ENCODE results near the gene ARHGEF39. TPM values are rescaled to one million over a fixed set of nuclear protein-coding genes. Genes with fewer than 3 reads are reported as not detected.
A peak's percentile ranks its signal among the peaks of the same experiment; 100 is the strongest.
"Not testable (repeated sequence)": the region's sequence is repeated elsewhere in the genome, so short reads cannot be mapped to it uniquely, and the experiment has no call there.

The ARHGEF39 gene
- total RNA-seq, 8 experiments from 2014 or later: 0.41 to 7.2 (median 3.0) TPM

DNA sequence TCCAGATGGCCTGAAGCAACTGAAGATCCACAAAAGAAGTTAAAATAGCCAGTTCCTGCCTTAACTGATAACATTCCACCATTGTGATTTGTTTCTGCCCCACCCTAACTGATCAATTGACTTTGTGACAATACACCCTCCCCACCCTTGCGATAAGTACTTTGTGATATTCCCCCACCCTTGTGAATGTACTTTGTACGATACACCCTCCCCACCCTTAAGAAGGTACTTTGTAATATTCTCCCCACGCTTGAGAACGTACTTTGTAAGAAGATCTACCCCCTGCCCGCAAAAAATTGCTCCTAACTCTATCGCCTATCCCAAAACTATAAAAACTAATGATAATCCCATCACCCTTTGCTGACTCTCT lies 28.1 kb downstream of the ARHGEF39 start:
- 72 to 100% (median 79%) methylated on average over 1 to 4 of the region's 6 CpGs; no CpG with 5 or more reads in 4 of the 10 experiments for WGBS, 10 experiments
- ATAC-seq (replicated peaks in 6 of 8); H3K27ac ChIP-seq; H3K4me3 ChIP-seq; in situ Hi-C loops (cut with MboI; ENCODE audit: low pct_unique_long_range_greater_than_20kb in 2 of 9, low sequenced_read_pairs in 9 of 9, unreplicated experiment in 9 of 9); H3K4me1 ChIP-seq (replicated peaks in 1 of 2): not testable (repeated sequence)

DNA sequence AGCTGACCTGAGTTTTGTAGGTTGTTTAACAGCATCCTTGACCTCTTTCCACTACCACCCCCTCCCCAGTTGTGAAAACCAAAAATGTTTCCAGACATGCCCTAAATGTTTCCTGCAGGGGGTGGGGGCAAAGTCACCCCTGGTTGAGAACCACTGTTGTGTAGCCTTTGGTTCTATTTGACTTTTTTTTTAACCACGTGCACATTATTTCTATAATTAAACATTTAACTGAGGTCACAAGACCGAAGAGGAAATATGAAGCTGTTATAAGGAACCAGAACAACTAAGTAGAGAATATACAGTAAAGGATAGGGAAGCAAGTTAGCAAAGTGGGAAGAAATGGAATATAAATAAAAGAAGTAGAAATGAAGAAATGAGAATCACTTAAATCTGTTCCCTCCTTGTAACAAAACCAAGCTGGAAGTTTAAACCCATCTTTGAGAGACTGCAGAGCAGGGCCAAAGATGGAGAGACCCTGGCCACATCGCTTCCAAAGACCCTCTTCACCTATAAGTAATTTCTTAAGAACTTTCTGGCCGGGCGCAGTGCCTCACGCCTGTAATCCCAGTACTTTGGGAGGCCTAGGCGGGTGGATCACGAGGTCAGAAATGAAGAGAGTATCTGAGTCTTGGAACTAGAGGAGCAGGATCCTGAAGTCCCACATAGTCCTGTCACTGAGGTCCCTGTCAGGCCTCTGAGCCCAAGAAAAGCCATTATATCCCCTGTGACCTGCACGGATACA lies 28.7 kb downstream of the ARHGEF39 start:
- ATAC-seq (replicated peaks in 6 of 8): no peak
- no peak overlapping the region for H3K4me3 ChIP-seq
- H3K27ac ChIP-seq: no peak overlapping the region
- WGBS, 10 experiments: 45 to 92% (median 83%) methylated on average over 2 to 7 of the region's 9 CpGs
- in situ Hi-C loops (cut with MboI; ENCODE audit: low pct_unique_long_range_greater_than_20kb in 2 of 9, low sequenced_read_pairs in 9 of 9, unreplicated experiment in 9 of 9): no loop called here
- no peaks in the 10 kb centered on the region for H3K4me1 ChIP-seq (replicated peaks in 1 of 2)

DNA sequence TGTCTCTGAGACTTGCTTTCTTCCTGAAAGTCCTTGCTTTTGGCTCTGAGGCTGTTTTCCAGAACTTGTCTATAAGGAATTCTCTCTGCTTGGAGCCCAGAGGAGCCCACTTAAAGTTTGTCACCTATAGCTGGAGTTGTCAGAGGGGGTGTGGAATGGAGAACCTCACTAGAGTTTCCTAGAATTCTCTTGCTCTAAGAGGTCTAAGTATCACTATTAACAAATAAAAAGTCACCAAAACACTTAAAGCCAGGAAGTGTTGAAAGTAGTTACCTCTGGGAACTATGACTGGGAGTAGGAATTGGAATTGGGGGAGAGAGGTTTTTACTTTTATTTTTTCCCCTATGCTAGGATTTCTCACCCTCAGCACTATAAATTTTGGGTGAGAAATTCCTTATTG lies 29.3 kb downstream of the ARHGEF39 start:
- no peak for ATAC-seq (replicated peaks in 6 of 8)
- Histone ChIP-seq H3K4me3 (no peak overlapping the region), H3K4me1 (replicated peaks in 1 of 2) (no peaks in the 10 kb centered on the region), H3K27ac (no peak overlapping the region)
- in situ Hi-C loops (cut with MboI; ENCODE audit: low pct_unique_long_range_greater_than_20kb in 2 of 9, low sequenced_read_pairs in 9 of 9, unreplicated experiment in 9 of 9): no loop called here

DNA sequence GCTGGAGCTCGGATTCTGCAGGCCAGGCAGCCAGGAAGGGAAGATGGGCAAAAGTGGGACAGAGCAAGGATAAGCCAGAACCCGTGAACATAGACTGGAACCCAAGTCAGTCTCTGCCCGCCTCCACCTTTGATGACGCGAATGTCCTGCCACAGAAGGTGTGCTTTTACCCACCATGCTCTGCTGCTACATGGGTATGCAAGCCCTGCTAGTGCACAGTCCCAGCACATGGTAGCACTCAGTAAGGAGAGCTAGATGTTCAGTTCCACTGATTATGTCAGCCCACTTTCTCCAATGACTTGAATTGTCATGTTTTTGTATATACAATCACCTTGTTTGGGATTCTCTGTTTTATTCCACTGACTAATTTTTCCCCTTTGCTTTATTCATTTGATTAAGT lies 35.4 kb downstream of the ARHGEF39 start:
- no peaks in the 10 kb centered on the region for H3K4me1 ChIP-seq (replicated peaks in 1 of 2)
- in situ Hi-C loops (cut with MboI; ENCODE audit: low pct_unique_long_range_greater_than_20kb in 2 of 9, low sequenced_read_pairs in 9 of 9, unreplicated experiment in 9 of 9): loop anchor here in 1 of 9 experiments (10.0 kb wide), 1 partner anchor 65 kb away; a partner anchor contains a TSS
- no peak overlapping the region for H3K27ac ChIP-seq
- H3K4me3 ChIP-seq: no peak overlapping the region
- ATAC-seq (replicated peaks in 6 of 8): no peak
- WGBS, 10 experiments: 71 to 100% (median 89%) methylated on average over 1 to 5 of the region's 5 CpGs; no CpG with 5 or more reads in 5 of the 10 experiments

DNA sequence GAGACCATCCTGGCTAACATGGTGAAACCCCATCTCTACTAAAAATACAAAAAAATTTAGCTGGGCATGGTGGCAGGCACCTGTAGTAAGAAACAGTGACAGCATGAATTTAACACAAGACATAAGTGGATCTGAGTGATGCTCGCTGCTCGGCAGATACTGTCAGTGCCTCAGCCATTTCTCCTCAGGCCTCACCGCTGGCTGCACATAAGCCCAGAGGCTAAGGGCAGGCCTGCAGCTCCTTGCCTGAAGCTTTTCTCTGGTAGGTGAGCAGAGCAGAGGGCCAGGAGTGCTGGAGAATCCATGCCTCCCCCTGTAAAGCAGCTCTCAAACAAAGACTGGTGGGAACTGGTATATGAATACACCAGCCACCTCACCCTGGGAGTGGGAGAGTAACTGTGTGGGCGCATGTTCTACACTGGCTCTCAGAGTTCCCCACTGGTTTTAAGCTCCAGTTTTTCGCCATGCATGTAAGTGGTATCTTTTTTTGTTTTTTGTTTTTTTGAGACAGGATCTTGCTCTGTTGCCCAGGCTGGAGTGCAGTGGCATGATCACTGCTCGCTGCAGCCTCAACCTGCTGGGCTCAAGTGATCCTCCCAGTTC lies 36.5 kb downstream of the ARHGEF39 start:
- WGBS, 10 experiments: 80 to 100% (median 90%) methylated on average over 1 to 3 of the region's 6 CpGs; no CpG with 5 or more reads in 3 of the 10 experiments
- Histone ChIP-seq H3K4me3 (no peak overlapping the region), H3K4me1 (replicated peaks in 1 of 2) (no peaks in the 10 kb centered on the region), H3K27ac (no peak overlapping the region)
- in situ Hi-C loops (cut with MboI; ENCODE audit: low pct_unique_long_range_greater_than_20kb in 2 of 9, low sequenced_read_pairs in 9 of 9, unreplicated experiment in 9 of 9): loop anchor here in 1 of 9 experiments (10.0 kb wide), 1 partner anchor 64 kb away; a partner anchor contains a TSS
- ATAC-seq (replicated peaks in 6 of 8): no peak

DNA sequence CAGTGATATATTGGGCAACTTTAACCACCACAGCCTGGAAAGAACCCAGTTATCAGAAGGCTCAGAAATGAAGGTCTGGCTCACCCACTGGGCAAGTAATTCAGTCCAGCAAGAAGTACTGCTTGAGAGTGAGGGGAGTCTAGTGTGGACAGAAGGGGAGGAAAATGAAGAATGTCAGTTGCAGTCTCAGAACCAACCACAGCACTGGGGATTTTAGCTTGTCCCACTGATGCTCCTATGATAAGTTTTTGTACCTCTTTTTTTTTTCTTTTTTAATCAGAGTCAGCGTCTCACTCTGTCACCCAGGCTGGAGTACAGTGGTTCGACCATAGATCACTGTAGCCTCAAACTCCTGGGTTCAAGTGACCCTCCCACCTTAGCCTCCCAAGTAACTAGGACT lies 37.4 kb downstream of the ARHGEF39 start:
- no peak for ATAC-seq (replicated peaks in 6 of 8)
- in situ Hi-C loops (cut with MboI; ENCODE audit: low pct_unique_long_range_greater_than_20kb in 2 of 9, low sequenced_read_pairs in 9 of 9, unreplicated experiment in 9 of 9): loop anchor here in 1 of 9 experiments (10.0 kb wide), 1 partner anchor 63 kb away; a partner anchor contains a TSS
- no peaks in the 10 kb centered on the region for H3K4me1 ChIP-seq (replicated peaks in 1 of 2)

DNA sequence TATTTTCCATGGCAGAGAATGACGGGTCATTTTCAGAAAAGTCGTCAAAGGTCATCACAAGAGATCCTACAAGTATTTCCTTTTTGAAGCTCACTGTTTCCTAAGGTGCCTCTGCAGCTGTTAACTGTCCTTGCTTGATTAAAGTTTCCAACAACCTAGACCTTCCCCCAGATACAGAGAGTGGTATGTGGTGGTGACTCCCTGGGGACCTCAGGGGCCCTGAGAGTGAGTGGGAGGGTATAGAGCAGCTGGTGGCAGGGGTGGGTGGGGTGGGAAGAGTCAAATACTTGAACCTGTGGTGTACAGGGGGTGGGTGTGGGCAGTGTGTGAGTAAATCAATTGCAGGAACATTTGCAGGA lies 45.2 kb downstream of the ARHGEF39 start:
- H3K4me1 ChIP-seq (replicated peaks in 1 of 2): no peaks in the 10 kb centered on the region
- in situ Hi-C loops (cut with MboI; ENCODE audit: low pct_unique_long_range_greater_than_20kb in 2 of 9, low sequenced_read_pairs in 9 of 9, unreplicated experiment in 9 of 9): loop anchor here in 2 of 9 experiments (10.0 to 25.0 kb wide), 2 partner anchors 55 to 107 kb away; a partner anchor contains a TSS
- ATAC-seq (replicated peaks in 6 of 8): no peak
- 52 to 76% (median 60%) methylated on average over 1 to 2 of the region's 2 CpGs; no CpG with 5 or more reads in 7 of the 10 experiments for WGBS, 10 experiments
- H3K27ac ChIP-seq: no peak overlapping the region
- H3K4me3 ChIP-seq: no peak overlapping the region

More for the DNA sequence above, 37.4 kb downstream of the ARHGEF39 start:
- Histone ChIP-seq H3K27ac (no peak overlapping the region), H3K4me3 (no peak overlapping the region)
- 72 to 100% (median 86%) methylated on average over 1 to 2 of the region's 2 CpGs; no CpG with 5 or more reads in 3 of the 10 experiments for WGBS, 10 experiments

DNA sequence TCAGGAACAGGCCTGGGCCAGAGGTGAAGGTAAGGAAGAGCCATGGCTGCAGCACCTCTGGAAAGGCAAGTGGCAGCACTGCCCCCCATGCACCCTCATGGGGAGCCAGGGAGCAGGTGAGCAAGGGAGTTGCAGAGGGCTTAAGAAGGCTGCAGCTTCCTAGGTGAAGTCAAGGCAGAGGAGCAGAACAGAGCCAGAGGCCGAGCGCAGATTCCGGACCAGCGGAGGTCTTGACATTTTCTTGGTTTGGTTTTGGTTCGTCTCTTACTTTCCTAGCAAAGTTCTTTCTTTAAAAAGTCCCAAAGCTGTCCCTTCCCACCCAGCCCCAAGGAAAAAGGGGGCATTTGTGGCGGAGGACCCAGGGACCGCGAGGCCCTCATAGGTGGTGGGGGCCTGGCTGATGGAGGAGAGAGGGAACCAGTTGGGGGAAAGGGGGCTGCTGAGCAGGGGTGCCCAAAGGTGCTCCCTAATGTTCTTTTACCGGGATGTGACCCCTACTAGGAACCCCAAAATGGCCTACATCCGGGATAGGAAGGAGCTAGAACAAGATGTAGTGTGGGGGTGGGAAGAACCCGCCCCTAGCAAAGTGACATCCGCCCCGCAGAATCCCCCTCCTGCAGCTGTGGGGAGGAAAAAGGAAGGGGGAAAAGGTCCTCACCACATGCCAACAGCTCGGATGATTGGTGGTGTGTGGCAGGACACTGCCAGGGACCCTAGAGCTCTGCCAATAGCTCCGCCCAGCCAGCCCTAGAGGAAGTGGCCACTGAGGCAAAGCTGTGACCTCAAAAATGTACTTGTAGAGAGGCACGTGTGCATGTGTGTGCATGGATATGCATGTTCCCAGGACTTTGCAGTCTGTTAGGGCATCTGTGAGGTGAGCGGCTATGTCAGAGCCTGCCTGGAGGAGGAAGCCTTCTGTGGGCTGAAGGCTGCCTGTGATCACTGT lies 45.9 kb downstream of the ARHGEF39 start:
- Histone ChIP-seq H3K27ac (no peak overlapping the region), H3K4me1 (replicated peaks in 1 of 2) (no peaks in the 10 kb centered on the region), H3K4me3 (no peak overlapping the region)
- WGBS, 10 experiments: 78 to 100% (median 93%) methylated on average over 1 to 6 of the region's 17 CpGs; no CpG with 5 or more reads in 3 of the 10 experiments
- no peak for ATAC-seq (replicated peaks in 6 of 8)
- in situ Hi-C loops (cut with MboI; ENCODE audit: low pct_unique_long_range_greater_than_20kb in 2 of 9, low sequenced_read_pairs in 9 of 9, unreplicated experiment in 9 of 9): loop anchor here in 1 of 9 experiments (25.0 kb wide), 1 partner anchor 107 kb away; no protein-coding TSS in a partner anchor

DNA sequence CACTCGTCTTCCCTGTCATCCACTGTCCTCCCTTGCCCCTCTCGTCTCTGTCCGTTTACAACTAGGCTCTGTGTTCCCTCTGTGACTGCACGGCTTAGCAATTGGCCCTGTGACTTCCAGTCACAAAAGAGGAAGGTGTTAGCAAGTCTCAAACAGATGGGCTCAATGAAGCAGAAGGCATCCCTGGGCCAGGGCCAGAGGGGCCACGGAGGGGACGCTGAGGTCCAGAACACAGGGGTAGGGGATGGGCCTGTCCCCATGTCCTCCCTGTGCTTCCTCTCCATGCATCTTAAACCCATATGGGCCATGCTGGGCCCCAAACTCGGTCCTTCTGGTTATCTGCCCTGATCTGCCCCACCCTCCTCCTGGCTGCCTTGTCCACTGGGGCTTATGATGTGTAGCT lies 46.7 kb downstream of the ARHGEF39 start, which contains the start of gene CD72:
Gene CD72, minus strand, starts transcription at position 89 of the 403 bp plus-strand sequence. CDS start 110 bp downstream, outside the sequence.
- H3K4me1 ChIP-seq (replicated peaks in 1 of 2): no peaks in the 10 kb centered on the region
- ATAC-seq (replicated peaks in 6 of 8): peak in 4 of 8 experiments; percentile 38 to 67 (median 58)
- no peak within 1 kb of the TSS for H3K27ac ChIP-seq
- in situ Hi-C loops (cut with MboI; ENCODE audit: low pct_unique_long_range_greater_than_20kb in 2 of 9, low sequenced_read_pairs in 9 of 9, unreplicated experiment in 9 of 9): loop anchor here in 1 of 9 experiments (25.0 kb wide), 1 partner anchor 106 kb away; no protein-coding TSS in a partner anchor
- WGBS, 10 experiments: 60 to 67% methylated on average over 1 of the region's 7 CpGs; no CpG with 5 or more reads in 8 of the 10 experiments
- H3K4me3 ChIP-seq: peak within 1 kb of the TSS in 3 of 5 donors; percentile 10 to 17 (median 12)

DNA sequence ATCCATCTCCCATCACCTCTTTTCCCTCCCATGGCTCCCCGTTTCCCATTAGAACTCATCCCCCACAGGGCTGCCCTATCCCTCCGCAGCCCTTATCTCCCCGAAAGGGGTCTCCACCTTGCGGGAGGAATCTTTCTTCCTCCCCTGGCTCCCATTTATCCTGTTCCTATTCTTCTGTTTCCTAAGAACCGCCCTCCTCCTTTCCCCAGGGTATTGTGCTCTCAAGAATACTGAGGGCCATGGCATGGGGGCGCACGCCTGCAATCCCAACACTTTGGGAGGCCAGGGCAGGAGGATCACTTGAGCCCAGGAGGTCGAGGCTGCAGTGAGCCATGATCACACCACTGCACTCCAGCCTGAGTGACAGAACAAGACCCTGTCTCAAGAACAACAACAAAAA lies 47.4 kb downstream of the ARHGEF39 start:
- no peak for ATAC-seq (replicated peaks in 6 of 8)
- WGBS, 10 experiments: 20 to 100% (median 75%) methylated on average over 1 to 7 of the region's 8 CpGs
- no peaks in the 10 kb centered on the region for H3K4me1 ChIP-seq (replicated peaks in 1 of 2)
- H3K27ac ChIP-seq: no peak overlapping the region
- no peak overlapping the region for H3K4me3 ChIP-seq
- in situ Hi-C loops (cut with MboI; ENCODE audit: low pct_unique_long_range_greater_than_20kb in 2 of 9, low sequenced_read_pairs in 9 of 9, unreplicated experiment in 9 of 9): loop anchor here in 1 of 9 experiments (25.0 kb wide), 1 partner anchor 105 kb away; no protein-coding TSS in a partner anchor

DNA sequence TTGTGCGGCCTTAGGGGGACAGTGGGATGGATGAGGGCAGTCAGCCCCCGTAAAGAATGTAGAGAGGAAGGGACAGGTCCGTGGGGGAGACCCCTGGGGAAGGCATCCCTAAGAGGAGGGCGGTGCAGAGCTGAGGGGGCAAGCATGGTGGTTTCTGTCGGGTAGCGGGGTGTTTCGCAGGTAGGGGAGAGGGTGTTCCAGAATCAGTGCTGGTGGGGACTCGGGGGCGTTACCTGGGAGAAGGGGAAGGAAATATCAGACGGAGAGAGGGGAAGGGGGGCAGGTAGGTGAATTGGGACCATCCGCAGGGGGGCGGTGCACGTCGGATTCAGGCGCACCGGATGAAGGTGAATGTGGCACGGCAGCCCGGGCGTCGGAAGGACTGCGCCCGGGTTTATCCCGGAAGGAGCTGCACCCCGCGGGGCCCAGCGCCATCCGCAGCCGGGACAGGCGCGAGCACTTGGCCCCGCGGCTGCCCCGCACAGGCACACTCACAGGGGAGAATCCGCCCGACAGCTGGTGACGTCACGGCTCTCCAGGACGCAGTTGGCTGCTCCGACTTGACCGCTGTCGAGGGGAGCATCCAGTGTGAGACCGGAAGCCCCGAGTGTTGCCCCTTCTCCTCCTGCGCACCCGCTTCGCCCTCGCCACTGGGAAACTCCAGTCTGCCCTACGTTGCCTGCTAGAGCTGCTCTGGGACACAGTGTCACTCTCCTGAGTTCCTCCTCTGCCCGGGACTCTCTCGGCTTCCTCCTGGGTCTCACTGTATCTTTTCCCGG lies 48.1 kb downstream of the ARHGEF39 start:
- H3K4me3 ChIP-seq: peak overlapping the region in 3 of 5 donors; percentile 10 to 17 (median 12)
- in situ Hi-C loops (cut with MboI; ENCODE audit: low pct_unique_long_range_greater_than_20kb in 2 of 9, low sequenced_read_pairs in 9 of 9, unreplicated experiment in 9 of 9): loop anchor here in 1 of 9 experiments (25.0 kb wide), 1 partner anchor 105 kb away; no protein-coding TSS in a partner anchor
- ATAC-seq (replicated peaks in 6 of 8): peak; percentile 75 to 98 (median 81)
- H3K27ac ChIP-seq: no peak overlapping the region
- no peaks in the 10 kb centered on the region for H3K4me1 ChIP-seq (replicated peaks in 1 of 2)
- WGBS, 10 experiments: 17 to 96% methylated on average over 1 to 4 of the region's 51 CpGs; no CpG with 5 or more reads in 8 of the 10 experiments
